ENCODE measurements around the gene CALHM3. TPM values are rescaled to one million over a fixed set of nuclear protein-coding genes. Genes with fewer than 3 reads are reported as not detected.
"Not testable (repeated sequence)": the region's sequence is repeated elsewhere in the genome, so short reads cannot be mapped to it uniquely, and the experiment has no call there.

The CALHM3 gene
- total RNA-seq, 2 experiments from 2014 or later, result not detected

- Histone ChIP-seq H3K27me3 (ENCODE audit: control insufficient read depth in 1 of 2, insufficient read depth in 2 of 2, low read length in 2 of 2) (peaks cover 17 to 19% of the 10 kb centered on the region in 2 experiments), H3K9me3 (ENCODE audit: control insufficient read depth in 1 of 2, insufficient read depth in 1 of 2, low read length in 2 of 2) (peaks cover 0 to 5% of the 10 kb centered on the region in 2 experiments), H3K27ac (ENCODE audit: low read depth in 1 of 2, low read length in 2 of 2) (no peak overlapping the region), H3K4me3 (ENCODE audit: low read length) (no peak overlapping the region), H3K36me3 (ENCODE audit: insufficient read depth, low read length) (no peaks in the 10 kb centered on the region), H3K4me1 (ENCODE audit: insufficient read depth, low read length) (peaks cover 20% of the 10 kb centered on the region)
- Mint-ChIP-seq H3K27ac (no peak overlapping the region), H3K4me1 (ENCODE audit: low read depth) (peaks cover 25% of the 10 kb centered on the region), H3K27me3 (peaks cover 47% of the 10 kb centered on the region), H3K36me3 (ENCODE audit: low read depth) (no peaks in the 10 kb centered on the region), H3K9me3 (no peaks in the 10 kb centered on the region), H3K4me3 (peak overlapping the region; percentile 85)
- ChIA-PET CTCF (interaction anchor here (0.9 kb wide), 1 partner anchor 75 kb away, joined by 4 read pairs; no protein-coding TSS in a partner anchor), POLR2A (no interaction called here)
- ATAC-seq (ENCODE audit: poor library complexity) (no peak), DNase-seq (no peak)
- TF ChIP-seq CTCF (IDR thresholded peaks at IDR 0.05), result no peak
- intact Hi-C loops (cut with DNase I, micrococcal nuclease), result loop anchor here in 1 of 2 experiments (10.0 kb wide), 1 partner anchor 177 kb away; no protein-coding TSS in a partner anchor
Measured at GRCh38 chr10:103491729-103492364, 12.8 kb upstream of the CALHM3 start.

- H3K36me3 Mint-ChIP-seq (ENCODE audit: low read depth), result no peaks in the 10 kb centered on the region
- ChIA-PET CTCF (interaction anchor here (0.9 kb wide), 1 partner anchor 74 kb away, joined by 4 read pairs; no protein-coding TSS in a partner anchor), POLR2A (no interaction called here)
- H3K27ac Mint-ChIP-seq, result no peak overlapping the region
- peaks cover 40% of the 10 kb centered on the region for H3K27me3 Mint-ChIP-seq
- no peak overlapping the region for H3K4me3 Mint-ChIP-seq
- peaks cover 25% of the 10 kb centered on the region for H3K4me1 Mint-ChIP-seq (ENCODE audit: low read depth)
- H3K4me1 ChIP-seq (ENCODE audit: insufficient read depth, low read length), result peaks cover 20% of the 10 kb centered on the region
- H3K27me3 ChIP-seq (ENCODE audit: control insufficient read depth in 1 of 2, insufficient read depth in 2 of 2, low read length in 2 of 2), result peaks cover 12 to 19% of the 10 kb centered on the region in 2 experiments
- no peak overlapping the region for H3K4me3 ChIP-seq (ENCODE audit: low read length)
- no peaks in the 10 kb centered on the region for H3K9me3 Mint-ChIP-seq
- TF ChIP-seq CTCF (IDR thresholded peaks at IDR 0.05), result no peak
- DNase-seq, result no peak
- no peaks in the 10 kb centered on the region for H3K36me3 ChIP-seq (ENCODE audit: insufficient read depth, low read length)
- no peak for ATAC-seq (ENCODE audit: poor library complexity)
- peaks cover 0 to 5% of the 10 kb centered on the region in 2 experiments for H3K9me3 ChIP-seq (ENCODE audit: control insufficient read depth in 1 of 2, insufficient read depth in 1 of 2, low read length in 2 of 2)
- no peak overlapping the region for H3K27ac ChIP-seq (ENCODE audit: low read depth in 1 of 2, low read length in 2 of 2)
- intact Hi-C loops (cut with DNase I, micrococcal nuclease), result loop anchor here in 1 of 2 experiments (10.0 kb wide), 1 partner anchor 176 kb away; no protein-coding TSS in a partner anchor
Measured at GRCh38 chr10:103490986-103491314, 11.9 kb upstream of the CALHM3 start.

GRCh38 chr10:103487410-103487708, 8.3 kb upstream of the CALHM3 start:
- peaks cover 11% of the 10 kb centered on the region for H3K27me3 Mint-ChIP-seq
- no peak for DNase-seq
- CTCF ChIA-PET, result no interaction called here
- no peak overlapping the region for H3K27ac Mint-ChIP-seq
- ATAC-seq (ENCODE audit: poor library complexity), result no peak
- POLR2A ChIA-PET, result no interaction called here
- H3K27ac ChIP-seq (ENCODE audit: low read depth in 1 of 2, low read length in 2 of 2), result no peak overlapping the region
- intact Hi-C loops (cut with DNase I, micrococcal nuclease), result loop anchor here (5.0 kb wide), 1 partner anchor 570 kb away; the partner anchor contains the start of gene CNNM2 (in 2 of the 2)
- H3K4me3 ChIP-seq (ENCODE audit: low read length), result no peak overlapping the region
- no peak overlapping the region for H3K4me3 Mint-ChIP-seq
- peaks cover 15% of the 10 kb centered on the region for H3K4me1 ChIP-seq (ENCODE audit: insufficient read depth, low read length)
- H3K9me3 Mint-ChIP-seq, result no peaks in the 10 kb centered on the region
- H3K27me3 ChIP-seq (ENCODE audit: control insufficient read depth in 1 of 2, insufficient read depth in 2 of 2, low read length in 2 of 2), result no peaks in the 10 kb centered on the region
- H3K36me3 ChIP-seq (ENCODE audit: insufficient read depth, low read length), result no peaks in the 10 kb centered on the region
- TF ChIP-seq CTCF (IDR thresholded peaks at IDR 0.05), result no peak
- H3K4me1 Mint-ChIP-seq (ENCODE audit: low read depth), result peaks cover 16% of the 10 kb centered on the region
- H3K9me3 ChIP-seq (ENCODE audit: control insufficient read depth in 1 of 2, insufficient read depth in 1 of 2, low read length in 2 of 2), result no peaks in the 10 kb centered on the region
- H3K36me3 Mint-ChIP-seq (ENCODE audit: low read depth), result no peaks in the 10 kb centered on the region

- peaks cover 15% of the 10 kb centered on the region for H3K4me1 ChIP-seq (ENCODE audit: insufficient read depth, low read length)
- H3K27ac ChIP-seq (ENCODE audit: low read depth in 1 of 2, low read length in 2 of 2); DNase-seq; H3K36me3 Mint-ChIP-seq (ENCODE audit: low read depth); POLR2A ChIA-PET; H3K36me3 ChIP-seq (ENCODE audit: insufficient read depth, low read length); H3K27me3 ChIP-seq (ENCODE audit: control insufficient read depth in 1 of 2, insufficient read depth in 2 of 2, low read length in 2 of 2); ATAC-seq (ENCODE audit: poor library complexity); H3K4me3 ChIP-seq (ENCODE audit: low read length); H3K9me3 ChIP-seq (ENCODE audit: control insufficient read depth in 1 of 2, insufficient read depth in 1 of 2, low read length in 2 of 2); H3K4me3 Mint-ChIP-seq; H3K27ac Mint-ChIP-seq; H3K27me3 Mint-ChIP-seq; H3K9me3 Mint-ChIP-seq: not testable (repeated sequence)
- H3K4me1 Mint-ChIP-seq (ENCODE audit: low read depth), result peaks cover 14% of the 10 kb centered on the region
- CTCF ChIA-PET, result interaction anchor here (1.2 to 1.5 kb wide), 2 partner anchors 68 to 71 kb away, joined by 4 to 6 read pairs; no protein-coding TSS in a partner anchor
- intact Hi-C loops (cut with DNase I, micrococcal nuclease), result loop anchor here (5.0 kb wide), 1 partner anchor 570 kb away; the partner anchor contains the start of gene CNNM2 (in 2 of the 2)
Measured at GRCh38 chr10:103486635-103487409, 7.8 kb upstream of the CALHM3 start.

Data from CD4-positive, alpha-beta T cell (primary cell).